Measurements from ENCODE around the gene UBA3. TPM values are rescaled to one million over a fixed set of nuclear protein-coding genes. Genes with fewer than 3 reads are reported as not detected.

Gene UBA3
- total RNA-seq, 1 experiment from 2014 or later: 40.5 TPM

DNA sequence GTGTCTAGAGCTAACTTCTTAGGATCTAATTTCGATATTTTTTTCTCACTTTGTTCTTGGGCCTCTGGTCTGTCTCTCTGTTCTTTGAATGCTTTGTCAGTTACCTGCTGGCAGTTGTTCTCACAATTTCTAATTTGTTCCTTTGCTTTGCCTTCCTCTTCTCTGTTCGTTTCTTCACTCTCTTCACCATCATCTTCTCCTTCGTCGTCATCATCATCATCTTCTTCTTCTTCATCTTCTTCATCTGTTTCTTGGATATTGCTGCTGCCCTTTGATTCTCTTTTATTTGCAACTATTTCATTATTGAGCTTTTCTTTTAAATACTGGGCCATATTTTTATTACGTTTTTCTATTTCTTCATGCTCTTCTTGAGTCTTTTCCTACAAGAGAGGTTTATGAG, 39.5 kb upstream of the UBA3 start:
- no peak for DNase-seq (ENCODE audit: low spot score)
- CTCF ChIA-PET: no interaction called here
- BruUV-seq (replicated peaks): no TSS peak
- H3K4me1 ChIP-seq (ENCODE audit: insufficient read depth, low read length, poor library complexity, severe bottlenecking): no peaks in the 10 kb centered on the region
- no peak overlapping the region for H3K27ac ChIP-seq (ENCODE audit: low read depth, low read length, poor library complexity, severe bottlenecking)
- POLR2A ChIA-PET (ENCODE audit: low non-redundant PET): no interaction called here
- H3K36me3 ChIP-seq (ENCODE audit: insufficient read depth, low read length, poor library complexity, severe bottlenecking): no peaks in the 10 kb centered on the region
- no peaks in the 10 kb centered on the region for H3K27me3 ChIP-seq (replicated peaks; ENCODE audit: insufficient read depth, low read depth, low read length, poor library complexity)
- no peaks in the 10 kb centered on the region for H3K9me3 ChIP-seq (ENCODE audit: low read depth, low read length, poor library complexity, severe bottlenecking)
- TF ChIP-seq EZH2 (IDR thresholded peaks at IDR 0.05; ENCODE audit: borderline replicate concordance, low read depth, low read length, poor library complexity, severe bottlenecking): no peak
- TF ChIP-seq, protein P1, sequence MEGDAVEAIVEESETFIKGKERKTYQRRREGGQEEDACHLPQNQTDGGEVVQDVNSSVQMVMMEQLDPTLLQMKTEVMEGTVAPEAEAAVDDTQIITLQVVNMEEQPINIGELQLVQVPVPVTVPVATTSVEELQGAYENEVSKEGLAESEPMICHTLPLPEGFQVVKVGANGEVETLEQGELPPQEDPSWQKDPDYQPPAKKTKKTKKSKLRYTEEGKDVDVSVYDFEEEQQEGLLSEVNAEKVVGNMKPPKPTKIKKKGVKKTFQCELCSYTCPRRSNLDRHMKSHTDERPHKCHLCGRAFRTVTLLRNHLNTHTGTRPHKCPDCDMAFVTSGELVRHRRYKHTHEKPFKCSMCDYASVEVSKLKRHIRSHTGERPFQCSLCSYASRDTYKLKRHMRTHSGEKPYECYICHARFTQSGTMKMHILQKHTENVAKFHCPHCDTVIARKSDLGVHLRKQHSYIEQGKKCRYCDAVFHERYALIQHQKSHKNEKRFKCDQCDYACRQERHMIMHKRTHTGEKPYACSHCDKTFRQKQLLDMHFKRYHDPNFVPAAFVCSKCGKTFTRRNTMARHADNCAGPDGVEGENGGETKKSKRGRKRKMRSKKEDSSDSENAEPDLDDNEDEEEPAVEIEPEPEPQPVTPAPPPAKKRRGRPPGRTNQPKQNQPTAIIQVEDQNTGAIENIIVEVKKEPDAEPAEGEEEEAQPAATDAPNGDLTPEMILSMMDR (conservative IDR thresholded peaks at IDR 0.05; ENCODE audit: low read depth, low read length): no peak
- intact Hi-C loops (cut with micrococcal nuclease; ENCODE audit: unreplicated experiment): loop anchor here (2.0 kb wide), 1 partner anchor 187 kb away; no protein-coding TSS in a partner anchor
- no peak overlapping the region for H3K4me3 ChIP-seq (ENCODE audit: low read depth, low read length, poor library complexity, severe bottlenecking)

DNA sequence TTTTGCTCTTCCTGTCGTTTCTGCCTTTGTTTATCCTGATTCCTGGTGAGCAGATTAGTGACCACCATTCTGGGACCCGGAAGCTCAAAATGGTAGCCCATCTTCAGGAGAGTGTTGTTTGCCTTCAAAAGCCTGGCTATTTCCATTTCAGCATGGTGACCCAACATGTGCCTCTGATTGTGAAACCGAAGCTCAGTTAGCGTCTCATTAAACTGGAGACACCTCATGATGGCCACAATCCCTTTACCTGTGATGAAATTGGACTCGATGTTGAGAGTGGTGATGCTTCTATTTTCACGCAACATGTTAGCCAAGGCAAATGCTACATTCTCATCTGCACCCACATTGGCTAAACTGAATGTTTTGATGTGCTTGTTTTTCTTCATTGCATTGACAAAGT, 39.0 kb upstream of the UBA3 start:
- ChIA-PET POLR2A (ENCODE audit: low non-redundant PET) (no interaction called here), CTCF (no interaction called here)
- no peak for DNase-seq (ENCODE audit: low spot score)
- no peaks in the 10 kb centered on the region for H3K9me3 ChIP-seq (ENCODE audit: low read depth, low read length, poor library complexity, severe bottlenecking)
- H3K4me1 ChIP-seq (ENCODE audit: insufficient read depth, low read length, poor library complexity, severe bottlenecking): no peaks in the 10 kb centered on the region
- intact Hi-C loops (cut with micrococcal nuclease; ENCODE audit: unreplicated experiment): no loop called here
- no peaks in the 10 kb centered on the region for H3K36me3 ChIP-seq (ENCODE audit: insufficient read depth, low read length, poor library complexity, severe bottlenecking)
- no peak for TF ChIP-seq EZH2 (IDR thresholded peaks at IDR 0.05; ENCODE audit: borderline replicate concordance, low read depth, low read length, poor library complexity, severe bottlenecking)
- TF ChIP-seq, protein P1 (conservative IDR thresholded peaks at IDR 0.05; ENCODE audit: low read depth, low read length): no peak
- no peak overlapping the region for H3K27ac ChIP-seq (ENCODE audit: low read depth, low read length, poor library complexity, severe bottlenecking)
- no peaks in the 10 kb centered on the region for H3K27me3 ChIP-seq (replicated peaks; ENCODE audit: insufficient read depth, low read depth, low read length, poor library complexity)
- no peak overlapping the region for H3K4me3 ChIP-seq (ENCODE audit: low read depth, low read length, poor library complexity, severe bottlenecking)
- BruUV-seq (replicated peaks): no TSS peak

DNA sequence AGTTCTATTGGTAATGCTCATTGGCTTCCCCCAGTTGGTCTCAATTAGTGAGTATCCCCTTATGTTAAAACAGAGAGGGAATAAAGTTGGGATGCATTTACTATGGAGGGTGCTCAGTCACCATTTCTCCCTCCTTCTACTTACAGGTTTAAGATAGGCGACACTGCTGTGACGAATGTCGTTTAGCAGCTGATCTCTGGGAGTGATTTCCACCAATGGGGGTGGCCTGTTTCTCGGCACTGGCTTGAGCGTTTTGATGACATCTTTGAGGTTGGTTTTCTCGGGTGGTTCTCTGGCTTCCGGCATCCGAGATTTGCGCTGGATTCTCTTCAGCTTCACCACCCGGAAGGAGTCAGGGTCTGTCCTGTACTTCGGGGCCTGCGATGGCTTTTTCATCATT, 38.4 kb upstream of the UBA3 start:
- Histone ChIP-seq H3K27ac (ENCODE audit: low read depth, low read length, poor library complexity, severe bottlenecking) (no peak overlapping the region), H3K9me3 (ENCODE audit: low read depth, low read length, poor library complexity, severe bottlenecking) (no peaks in the 10 kb centered on the region), H3K27me3 (replicated peaks; ENCODE audit: insufficient read depth, low read depth, low read length, poor library complexity) (no peaks in the 10 kb centered on the region), H3K4me1 (ENCODE audit: insufficient read depth, low read length, poor library complexity, severe bottlenecking) (no peaks in the 10 kb centered on the region), H3K36me3 (ENCODE audit: insufficient read depth, low read length, poor library complexity, severe bottlenecking) (no peaks in the 10 kb centered on the region), H3K4me3 (ENCODE audit: low read depth, low read length, poor library complexity, severe bottlenecking) (no peak overlapping the region)
- no peak for TF ChIP-seq EZH2 (IDR thresholded peaks at IDR 0.05; ENCODE audit: borderline replicate concordance, low read depth, low read length, poor library complexity, severe bottlenecking)
- TF ChIP-seq, protein P1 (conservative IDR thresholded peaks at IDR 0.05; ENCODE audit: low read depth, low read length): no peak
- no TSS peak for BruUV-seq (replicated peaks)
- ChIA-PET CTCF (no interaction called here), POLR2A (ENCODE audit: low non-redundant PET) (no interaction called here)
- no peak for DNase-seq (ENCODE audit: low spot score)
- intact Hi-C loops (cut with micrococcal nuclease; ENCODE audit: unreplicated experiment): no loop called here

Measured in A673 (cell line).